Transverse colon (tissue), 4 donors: Measurements from ENCODE around the gene NENF.

ENCODE experiments used
- EP300 ChIP-seq: sonication (generic); formaldehyde crosslinking; IDR thresholded peaks from one replicate; pipeline ENCODE4 v1.6.1; 2017; ENCODE audit warnings: antibody characterized with exemption, low read depth
- POLR2A ChIP-seq: fragments of 450-650 bp; IDR thresholded peaks from one replicate; pipeline ENCODE4 v1.6.1; 2016; ENCODE audit warnings: antibody characterized with exemption, mild to moderate bottlenecking, moderate library complexity
- POLR2AphosphoS5 ChIP-seq, 3 donors: sonication (generic); formaldehyde crosslinking; IDR thresholded peaks; one replicate each; pipeline ENCODE4 v1.6.1; 2016; ENCODE audit warnings: antibody characterized with exemption in 3 of 3
- TF ChIP-seq, protein P1 (sequence below), 5 experiments: fragments of 200-600 bp in 3 of 5; fragments of 450-650 bp in 2 of 5; sonication (generic) in 3 of 5; IDR thresholded peaks; 1 replicate in 2 of 5; 2 replicates in 3 of 5; pipeline ENCODE4 v1.5.1; 2016 to 2017; ENCODE audit warnings: antibody characterized with exemption in 5 of 5, inconsistent platforms in 3 of 5, mild to moderate bottlenecking in 2 of 5, moderate library complexity in 1 of 5

DNA sequence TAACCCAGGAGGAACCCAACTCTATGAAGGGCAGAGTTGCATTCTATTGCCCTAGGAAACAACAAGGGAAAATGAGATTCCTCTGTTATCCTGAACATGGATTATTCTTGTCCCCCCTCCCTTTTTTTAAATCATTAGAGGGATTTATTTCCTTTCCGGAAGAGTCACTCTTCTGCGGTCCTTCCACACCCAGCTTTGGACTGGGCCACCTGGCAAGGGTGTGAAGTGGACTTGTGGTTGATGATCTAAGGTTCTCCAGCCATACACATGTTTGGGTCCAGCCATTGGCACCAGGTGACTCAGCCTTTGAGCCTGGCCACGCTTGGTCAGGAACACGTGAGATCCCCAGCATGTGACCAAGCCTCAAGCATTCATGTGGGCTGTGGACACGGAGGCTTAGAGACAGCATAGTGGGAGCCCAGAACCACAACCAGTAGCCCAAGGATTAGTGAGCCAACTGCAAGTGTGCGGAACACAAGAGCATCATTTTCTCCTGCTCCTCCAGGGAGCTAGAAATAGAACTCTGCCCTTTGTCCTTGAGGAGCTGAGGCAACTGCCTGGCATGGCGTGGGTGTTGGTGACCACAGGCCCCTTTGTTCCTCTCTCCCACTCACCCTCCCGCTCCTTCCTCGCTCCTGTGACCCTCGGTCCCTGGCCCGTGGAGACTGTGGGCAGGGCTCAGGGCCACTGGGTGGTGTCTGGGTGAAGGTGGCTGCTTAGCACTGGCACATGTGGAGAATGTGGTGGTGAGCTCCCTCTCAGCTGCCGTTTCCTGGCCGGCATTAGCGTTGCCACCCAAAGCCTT is 50.1 kb downstream of the NENF start:
- TF ChIP-seq, protein P1, sequence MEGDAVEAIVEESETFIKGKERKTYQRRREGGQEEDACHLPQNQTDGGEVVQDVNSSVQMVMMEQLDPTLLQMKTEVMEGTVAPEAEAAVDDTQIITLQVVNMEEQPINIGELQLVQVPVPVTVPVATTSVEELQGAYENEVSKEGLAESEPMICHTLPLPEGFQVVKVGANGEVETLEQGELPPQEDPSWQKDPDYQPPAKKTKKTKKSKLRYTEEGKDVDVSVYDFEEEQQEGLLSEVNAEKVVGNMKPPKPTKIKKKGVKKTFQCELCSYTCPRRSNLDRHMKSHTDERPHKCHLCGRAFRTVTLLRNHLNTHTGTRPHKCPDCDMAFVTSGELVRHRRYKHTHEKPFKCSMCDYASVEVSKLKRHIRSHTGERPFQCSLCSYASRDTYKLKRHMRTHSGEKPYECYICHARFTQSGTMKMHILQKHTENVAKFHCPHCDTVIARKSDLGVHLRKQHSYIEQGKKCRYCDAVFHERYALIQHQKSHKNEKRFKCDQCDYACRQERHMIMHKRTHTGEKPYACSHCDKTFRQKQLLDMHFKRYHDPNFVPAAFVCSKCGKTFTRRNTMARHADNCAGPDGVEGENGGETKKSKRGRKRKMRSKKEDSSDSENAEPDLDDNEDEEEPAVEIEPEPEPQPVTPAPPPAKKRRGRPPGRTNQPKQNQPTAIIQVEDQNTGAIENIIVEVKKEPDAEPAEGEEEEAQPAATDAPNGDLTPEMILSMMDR (IDR thresholded peaks at IDR 0.05): no peak
- TF ChIP-seq EP300: no peak
- no peak for TF ChIP-seq POLR2A
- no peak for TF ChIP-seq POLR2AphosphoS5 (IDR thresholded peaks at IDR 0.05)
